ENCODE measurements around the gene DGCR8. TPM values are rescaled to one million over a fixed set of nuclear protein-coding genes. Genes with fewer than 3 reads are reported as not detected.

DGCR8 gene
- total RNA-seq, 1 donor from 2014 or later: 18.0 TPM

DNA sequence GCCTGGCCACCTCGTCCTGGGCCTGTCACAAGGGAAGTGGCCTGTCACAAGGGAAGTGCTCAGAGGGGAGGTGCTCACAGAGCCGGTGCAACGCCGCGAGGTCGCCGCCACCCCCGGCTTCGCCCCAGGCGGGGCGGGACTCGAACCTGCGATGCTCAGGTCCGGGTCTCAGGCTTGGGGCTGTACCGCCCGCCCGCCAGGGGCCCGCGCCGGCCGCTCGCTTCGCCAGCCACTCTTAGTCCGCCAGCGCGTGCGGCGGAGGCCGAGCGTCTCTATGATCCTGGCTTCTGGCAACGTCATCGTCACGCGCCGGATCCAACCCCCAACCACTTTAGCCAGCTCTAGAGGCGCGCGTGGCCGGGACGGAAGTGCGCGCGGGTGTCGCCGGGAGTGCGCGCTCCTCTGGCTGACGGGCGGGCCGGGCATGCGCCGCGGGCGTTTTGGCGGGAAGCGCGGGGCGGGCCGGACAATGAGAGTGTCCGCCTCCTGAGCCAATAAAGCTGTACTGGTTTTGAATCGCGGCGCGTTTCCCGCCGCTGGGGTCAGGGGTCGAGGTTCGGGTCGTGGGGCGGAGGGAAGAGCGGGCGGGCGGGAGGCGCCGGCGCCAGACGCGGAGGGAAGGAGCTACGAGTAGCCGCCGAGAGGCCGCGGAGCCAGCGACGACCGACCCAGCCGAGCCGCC, 37.1 kb downstream of the DGCR8 start, which contains the start of gene TRMT2A:
Gene TRMT2A (minus strand): TSS at position 276 of the 682 bp plus-strand sequence. CDS start 320 bp downstream, outside the sequence.
- TF ChIP-seq, protein P1, sequence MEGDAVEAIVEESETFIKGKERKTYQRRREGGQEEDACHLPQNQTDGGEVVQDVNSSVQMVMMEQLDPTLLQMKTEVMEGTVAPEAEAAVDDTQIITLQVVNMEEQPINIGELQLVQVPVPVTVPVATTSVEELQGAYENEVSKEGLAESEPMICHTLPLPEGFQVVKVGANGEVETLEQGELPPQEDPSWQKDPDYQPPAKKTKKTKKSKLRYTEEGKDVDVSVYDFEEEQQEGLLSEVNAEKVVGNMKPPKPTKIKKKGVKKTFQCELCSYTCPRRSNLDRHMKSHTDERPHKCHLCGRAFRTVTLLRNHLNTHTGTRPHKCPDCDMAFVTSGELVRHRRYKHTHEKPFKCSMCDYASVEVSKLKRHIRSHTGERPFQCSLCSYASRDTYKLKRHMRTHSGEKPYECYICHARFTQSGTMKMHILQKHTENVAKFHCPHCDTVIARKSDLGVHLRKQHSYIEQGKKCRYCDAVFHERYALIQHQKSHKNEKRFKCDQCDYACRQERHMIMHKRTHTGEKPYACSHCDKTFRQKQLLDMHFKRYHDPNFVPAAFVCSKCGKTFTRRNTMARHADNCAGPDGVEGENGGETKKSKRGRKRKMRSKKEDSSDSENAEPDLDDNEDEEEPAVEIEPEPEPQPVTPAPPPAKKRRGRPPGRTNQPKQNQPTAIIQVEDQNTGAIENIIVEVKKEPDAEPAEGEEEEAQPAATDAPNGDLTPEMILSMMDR (IDR thresholded peaks at IDR 0.05): peak in 2 of 3 experiments; percentile 17 to 26
- Histone ChIP-seq H3K9me3 (no peaks in the 10 kb centered on the region), H3K36me3 (peaks cover 24 to 61% of the 10 kb centered on the region in 2 donors)

DNA sequence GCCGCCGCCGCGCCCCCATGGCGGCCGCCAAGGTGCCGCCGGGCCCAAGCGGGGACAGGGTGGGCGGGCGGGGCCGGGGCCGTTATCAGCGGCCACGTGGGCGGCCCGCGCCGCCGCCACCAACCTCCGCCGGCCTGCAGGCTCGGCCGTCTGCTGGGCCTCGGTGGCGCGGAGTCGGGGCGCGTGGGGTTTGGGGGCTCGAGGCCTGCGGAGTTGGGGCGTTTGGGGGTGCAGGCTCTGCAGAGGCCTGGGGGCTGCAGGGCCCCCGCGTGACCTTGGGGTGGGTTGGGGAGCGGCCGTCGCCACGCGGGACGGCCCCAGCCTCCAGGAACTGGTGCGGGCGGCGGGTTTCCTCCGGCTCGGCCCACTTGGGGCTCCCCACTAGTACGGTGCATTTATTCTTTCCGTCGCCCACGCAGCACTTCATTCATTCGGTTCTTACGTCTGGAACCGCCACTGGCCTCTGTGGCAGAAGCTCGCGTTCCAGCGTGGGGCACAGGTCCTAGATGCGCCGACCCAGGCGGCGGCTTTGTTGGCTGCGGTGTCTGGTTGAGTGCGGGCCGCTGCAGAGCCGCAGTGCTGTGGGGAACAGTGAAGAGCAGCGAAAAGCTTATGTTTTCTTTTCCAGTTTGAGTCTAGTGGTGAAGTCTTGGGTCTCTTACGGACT, 37.7 kb downstream of the DGCR8 start:
- Histone ChIP-seq H3K9me3 (no peaks in the 10 kb centered on the region), H3K4me3 (peak overlapping the region; percentile 68 to 85), H3K36me3 (peaks cover 25 to 58% of the 10 kb centered on the region in 2 donors), H3K27ac (peak overlapping the region; percentile 83 to 85), H3K4me1 (peaks cover 6 to 18% of the 10 kb centered on the region in 2 donors), H3K27me3 (no peaks in the 10 kb centered on the region)
- no peak for DNase-seq (ENCODE audit: low spot score in 2 of 2)
- TF ChIP-seq, protein P1 (IDR thresholded peaks at IDR 0.05): no peak
- intact Hi-C loops (cut with DNase I): loop anchor here (1.0 to 10.0 kb wide), 5 partner anchors 14 to 403 kb away; partner anchors contain the start of genes DGCR8, SEPTIN5, TANGO2 and ZDHHC8

More for the DNA sequence above, 37.1 kb downstream of the DGCR8 start, which contains the start of gene TRMT2A:
- peak within 1 kb of the TSS; percentile 83 to 85 for H3K27ac ChIP-seq
- H3K27me3 ChIP-seq: no peaks in the 10 kb centered on the region
- H3K4me1 ChIP-seq: peaks cover 6 to 18% of the 10 kb centered on the region in 2 donors
- H3K4me3 ChIP-seq: peak within 1 kb of the TSS; percentile 68 to 85
- intact Hi-C loops (cut with DNase I): loop anchor here (1.0 to 10.0 kb wide), 5 partner anchors 14 to 402 kb away; partner anchors contain the start of genes DGCR8, SEPTIN5, TANGO2 and ZDHHC8
- peak; percentile 92 to 99 for DNase-seq (ENCODE audit: low spot score in 2 of 2)

DNA sequence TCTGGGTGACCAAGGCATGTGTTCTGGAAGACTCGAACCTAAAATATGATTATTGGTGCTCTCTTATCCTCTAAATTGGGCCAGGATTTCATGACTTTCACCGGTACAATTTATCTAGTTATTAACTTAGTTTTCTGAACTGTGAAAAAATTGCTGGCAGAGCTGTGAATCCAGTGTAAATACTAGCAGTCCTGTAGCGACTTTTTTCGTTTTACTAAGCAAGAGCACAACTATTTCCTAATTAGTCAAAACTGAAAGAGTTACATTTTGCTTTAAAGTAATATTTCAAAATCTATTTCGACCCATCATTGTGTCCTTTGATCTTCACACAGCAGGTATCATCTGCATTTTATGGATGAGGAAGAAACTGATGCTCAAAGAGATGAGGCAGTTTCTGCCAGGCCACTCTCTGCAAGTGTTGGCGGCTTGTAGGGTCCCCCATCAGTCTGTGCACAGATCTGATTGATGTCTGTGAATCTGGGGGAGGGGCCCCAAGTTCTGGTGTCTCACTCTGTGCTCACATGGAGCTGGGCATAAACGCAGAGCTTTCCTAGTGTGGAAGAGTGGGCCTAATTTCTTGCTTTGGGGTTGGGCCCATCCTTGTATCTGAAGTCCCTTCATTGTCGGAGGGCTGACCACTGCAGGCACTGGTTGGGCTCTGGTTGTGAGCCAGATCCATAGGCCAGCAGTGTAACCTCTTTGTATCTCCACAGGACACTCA, 38.4 kb downstream of the DGCR8 start:
- no peak for DNase-seq (ENCODE audit: low spot score in 2 of 2)
- TF ChIP-seq, protein P1 (IDR thresholded peaks at IDR 0.05): no peak
- H3K27ac ChIP-seq: peak overlapping the region in 1 of 2 donors; percentile 85
- peaks cover 6 to 18% of the 10 kb centered on the region in 2 donors for H3K4me1 ChIP-seq
- H3K27me3 ChIP-seq: no peaks in the 10 kb centered on the region
- peaks cover 21 to 51% of the 10 kb centered on the region in 2 donors for H3K36me3 ChIP-seq
- no peaks in the 10 kb centered on the region for H3K9me3 ChIP-seq
- intact Hi-C loops (cut with DNase I): loop anchor here (10.0 kb wide), 2 partner anchors 154 to 404 kb away; partner anchors contain the start of gene SEPTIN5
- peak overlapping the region; percentile 68 to 85 for H3K4me3 ChIP-seq

DNA sequence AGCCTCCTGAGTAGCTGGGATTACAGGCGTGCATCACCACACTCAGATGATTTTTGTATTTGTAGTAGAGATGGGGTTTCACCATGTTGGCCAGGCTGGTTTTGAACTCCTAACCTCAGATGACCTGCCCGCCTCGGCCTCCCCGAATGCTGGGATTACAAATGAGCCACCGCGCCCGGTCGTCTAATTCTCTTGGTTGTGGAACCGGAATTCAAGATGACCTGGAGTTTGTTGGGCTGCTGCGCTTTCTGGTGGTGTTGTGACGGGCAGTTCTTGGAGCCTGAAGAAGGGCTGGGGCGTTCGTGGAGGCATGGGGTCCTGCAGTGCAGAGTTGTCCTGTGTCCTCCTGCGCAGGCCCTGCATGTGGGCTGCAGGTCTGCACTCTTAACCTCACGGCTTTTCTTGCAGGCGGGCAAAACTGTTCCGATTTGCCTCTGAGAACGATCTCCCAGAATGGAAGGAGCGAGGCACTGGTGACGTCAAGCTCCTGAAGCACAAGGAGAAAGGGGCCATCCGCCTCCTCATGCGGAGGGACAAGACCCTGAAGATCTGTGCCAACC, 41.9 kb downstream of the DGCR8 start:
- Histone ChIP-seq H3K36me3 (peaks cover 42 to 61% of the 10 kb centered on the region in 2 donors), H3K9me3 (no peaks in the 10 kb centered on the region), H3K4me3 (no peak overlapping the region), H3K4me1 (peaks cover 0 to 9% of the 10 kb centered on the region in 2 donors), H3K27ac (no peak overlapping the region), H3K27me3 (no peaks in the 10 kb centered on the region)
- intact Hi-C loops (cut with DNase I): no loop called here
- no peak for DNase-seq (ENCODE audit: low spot score in 2 of 2)
- TF ChIP-seq, protein P1 (IDR thresholded peaks at IDR 0.05): no peak
